Neural crest cell (in vitro differentiated cells): Measurements from ENCODE around the gene GC. TPM values are rescaled to one million over a fixed set of nuclear protein-coding genes. Genes with fewer than 3 reads are reported as not detected.
"Not testable (repeated sequence)": the region's sequence is repeated elsewhere in the genome, so short reads cannot be mapped to it uniquely, and the experiment has no call there.

ENCODE experiments used
- DNase-seq: peaks from one replicate; pipeline ENCODE4 v3.0.0; 2021; ENCODE audit warnings: low read depth, mixed read lengths, low spot score
- H3K27ac Mint-ChIP-seq: one replicate; pipeline ENCODE4 v1.8.0; 2021; ENCODE audit warnings: mild to moderate bottlenecking, mixed read lengths; ENCODE audit not compliant: unreplicated experiment
- H3K27me3 Mint-ChIP-seq: 2 replicates; pipeline ENCODE4 v1.8.0; 2021; ENCODE audit warnings: low read depth, mild to moderate bottlenecking, mixed read lengths
- H3K36me3 Mint-ChIP-seq: 2 replicates; pipeline ENCODE4 v1.8.0; 2021; ENCODE audit warnings: low read depth, mild to moderate bottlenecking, mixed read lengths
- H3K4me1 Mint-ChIP-seq: 2 replicates; pipeline ENCODE4 v1.8.0; 2021; ENCODE audit warnings: mixed read lengths
- H3K4me3 Mint-ChIP-seq: one replicate; pipeline ENCODE4 v1.8.0; 2021; ENCODE audit warnings: mild to moderate bottlenecking, mixed read lengths
- H3K9me3 Mint-ChIP-seq: 2 replicates; pipeline ENCODE4 v1.8.0; 2021; ENCODE audit warnings: mixed read lengths
- CTCF ChIP-seq: fragments of 200-600 bp; sonication (generic); conservative IDR thresholded peaks from 2 replicates; pipeline ENCODE4 v1.5.0; 2021; ENCODE audit warnings: antibody characterized with exemption, mild to moderate bottlenecking
- total RNA-seq: library from RNA; stranded (reverse); gene quantifications from 2 replicates; pipeline ENCODE4 v1.2.1, GENCODE V29; 2021

Gene GC
- total RNA-seq, 1 donor from 2014 or later, result not detected

GRCh38 chr4:71765821-71766383 lies 18.0 kb downstream of the GC start:
- Mint-ChIP-seq H3K36me3 (no peaks in the 10 kb centered on the region), H3K27me3 (no peaks in the 10 kb centered on the region), H3K9me3 (peaks cover 5% of the 10 kb centered on the region), H3K27ac (no peak overlapping the region), H3K4me1 (no peaks in the 10 kb centered on the region), H3K4me3 (no peak overlapping the region)
- no peak for DNase-seq
- no peak for TF ChIP-seq CTCF

- Mint-ChIP-seq H3K4me3 (no peak overlapping the region), H3K4me1 (no peaks in the 10 kb centered on the region), H3K27me3 (no peaks in the 10 kb centered on the region), H3K36me3 (no peaks in the 10 kb centered on the region), H3K27ac (no peak overlapping the region), H3K9me3 (peaks cover 5% of the 10 kb centered on the region)
- DNase-seq, result no peak
- TF ChIP-seq CTCF, result no peak
These were observed 18.5 kb downstream of the GC start for GRCh38 chr4:71765350-71765749.

- no peaks in the 10 kb centered on the region for H3K4me1 Mint-ChIP-seq
- H3K27ac Mint-ChIP-seq, result no peak overlapping the region
These were observed 31.4 kb downstream of the GC start for GRCh38 chr4:71752383-71753042.

GRCh38 chr4:71749008-71749594 lies 34.8 kb downstream of the GC start:
- no peak overlapping the region for H3K4me3 Mint-ChIP-seq
- no peaks in the 10 kb centered on the region for H3K9me3 Mint-ChIP-seq
- no peak for TF ChIP-seq CTCF
- H3K27ac Mint-ChIP-seq, result no peak overlapping the region
- no peaks in the 10 kb centered on the region for H3K36me3 Mint-ChIP-seq
- H3K4me1 Mint-ChIP-seq, result no peaks in the 10 kb centered on the region
- no peaks in the 10 kb centered on the region for H3K27me3 Mint-ChIP-seq
- DNase-seq, result no peak

More at GRCh38 chr4:71752383-71753042, 31.4 kb downstream of the GC start:
- Mint-ChIP-seq H3K36me3 (no peaks in the 10 kb centered on the region), H3K27me3 (no peaks in the 10 kb centered on the region), H3K4me3 (no peak overlapping the region), H3K9me3 (no peaks in the 10 kb centered on the region)
- no peak for DNase-seq
- no peak for TF ChIP-seq CTCF

- peaks cover 2% of the 10 kb centered on the region for H3K9me3 Mint-ChIP-seq
- DNase-seq, result no peak
- no peaks in the 10 kb centered on the region for H3K36me3 Mint-ChIP-seq
- TF ChIP-seq CTCF, result no peak
- no peak overlapping the region for H3K4me3 Mint-ChIP-seq
- no peaks in the 10 kb centered on the region for H3K4me1 Mint-ChIP-seq
- no peaks in the 10 kb centered on the region for H3K27me3 Mint-ChIP-seq
- no peak overlapping the region for H3K27ac Mint-ChIP-seq
These were observed 37.5 kb downstream of the GC start for GRCh38 chr4:71746379-71746778.

- H3K36me3 Mint-ChIP-seq, H3K27me3 Mint-ChIP-seq, DNase-seq, H3K27ac Mint-ChIP-seq, H3K4me1 Mint-ChIP-seq, H3K4me3 Mint-ChIP-seq: not testable (repeated sequence)
- H3K9me3 Mint-ChIP-seq, result peaks cover 19% of the 10 kb centered on the region
These were observed 45.1 kb downstream of the GC start for GRCh38 chr4:71738782-71739181.
